NCI-H1436 treated with DMSO at 0.1 percent for 48 hours (cell line): ENCODE data around the gene MTUS2.

Experiments used
- DNase-seq: peaks from one replicate; lab custom pipeline; 2025; lab: John Stamatoyannopoulos, UW

The MTUS2 gene

DNA sequence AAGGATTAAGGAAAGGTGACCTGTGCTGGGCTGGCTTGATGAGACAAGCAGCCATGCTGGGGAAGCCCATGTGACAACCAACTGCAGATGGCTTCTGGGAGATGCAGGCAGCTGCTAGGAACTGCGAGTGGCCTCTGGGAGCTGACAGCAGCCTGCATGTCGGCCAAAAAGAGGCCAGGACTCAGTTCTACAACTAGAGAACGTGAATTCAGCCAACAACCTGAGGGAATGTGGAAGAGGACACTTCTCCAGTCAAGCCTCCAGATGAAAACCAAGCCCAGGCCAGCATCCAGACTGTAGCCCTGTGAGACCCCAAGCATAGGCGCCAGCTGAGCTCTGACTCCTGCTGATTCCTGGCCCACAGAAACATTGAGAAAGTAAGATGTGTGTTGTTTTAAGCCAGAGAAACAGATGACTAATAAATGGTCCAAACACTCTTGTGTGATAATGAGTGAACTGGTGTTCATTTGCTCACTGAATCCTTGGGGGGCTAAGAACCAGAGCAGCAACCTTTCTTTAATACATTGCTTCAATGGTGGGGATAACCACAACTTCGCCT is 730.4 kb downstream of the MTUS2 start:
- no peak for DNase-seq

DNA sequence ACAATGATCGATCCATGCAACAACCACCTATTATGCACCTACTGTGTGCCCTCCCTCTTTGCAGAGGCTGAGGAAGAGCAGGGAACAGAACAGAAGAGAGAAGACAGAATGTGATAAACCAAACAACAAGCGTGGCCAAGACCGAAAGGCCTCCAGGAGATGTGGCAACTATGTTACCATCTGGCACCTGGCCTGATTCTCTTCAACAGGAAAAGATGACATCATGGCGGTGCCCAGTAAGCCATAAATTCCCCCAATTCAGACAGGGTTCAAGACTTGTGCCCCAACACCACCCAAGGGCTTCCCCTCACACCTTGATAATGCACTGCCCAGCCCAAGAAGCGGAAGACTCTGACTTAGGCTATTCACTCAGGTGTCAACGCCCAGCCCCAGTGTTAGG is 731.1 kb downstream of the MTUS2 start:
- DNase-seq: no peak
